ENCODE measurements around the gene CRTAC1.

CRTAC1 gene

DNA sequence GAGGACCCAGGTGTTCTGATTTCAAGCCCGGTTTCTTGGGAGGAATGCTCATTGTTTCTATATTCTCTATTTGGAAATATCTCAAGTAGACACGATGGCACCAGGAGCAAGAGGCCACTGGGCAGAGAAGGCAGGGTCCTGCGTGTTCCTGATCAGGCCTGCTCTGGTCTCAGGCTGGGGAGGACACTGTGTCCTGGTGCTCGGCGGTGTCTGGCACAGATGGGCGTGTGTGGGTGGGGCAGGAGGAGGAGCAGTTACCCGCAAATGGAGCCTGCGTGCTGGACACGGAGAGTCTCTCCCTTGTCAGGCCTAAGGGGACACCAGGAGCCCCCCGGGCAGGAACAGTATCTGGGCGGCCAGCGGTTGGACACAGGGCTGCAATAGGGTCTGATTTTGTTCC, 206.7 kb downstream of the CRTAC1 start:
- no peak overlapping the region for H3K27ac ChIP-seq
- TF ChIP-seq, protein P1, sequence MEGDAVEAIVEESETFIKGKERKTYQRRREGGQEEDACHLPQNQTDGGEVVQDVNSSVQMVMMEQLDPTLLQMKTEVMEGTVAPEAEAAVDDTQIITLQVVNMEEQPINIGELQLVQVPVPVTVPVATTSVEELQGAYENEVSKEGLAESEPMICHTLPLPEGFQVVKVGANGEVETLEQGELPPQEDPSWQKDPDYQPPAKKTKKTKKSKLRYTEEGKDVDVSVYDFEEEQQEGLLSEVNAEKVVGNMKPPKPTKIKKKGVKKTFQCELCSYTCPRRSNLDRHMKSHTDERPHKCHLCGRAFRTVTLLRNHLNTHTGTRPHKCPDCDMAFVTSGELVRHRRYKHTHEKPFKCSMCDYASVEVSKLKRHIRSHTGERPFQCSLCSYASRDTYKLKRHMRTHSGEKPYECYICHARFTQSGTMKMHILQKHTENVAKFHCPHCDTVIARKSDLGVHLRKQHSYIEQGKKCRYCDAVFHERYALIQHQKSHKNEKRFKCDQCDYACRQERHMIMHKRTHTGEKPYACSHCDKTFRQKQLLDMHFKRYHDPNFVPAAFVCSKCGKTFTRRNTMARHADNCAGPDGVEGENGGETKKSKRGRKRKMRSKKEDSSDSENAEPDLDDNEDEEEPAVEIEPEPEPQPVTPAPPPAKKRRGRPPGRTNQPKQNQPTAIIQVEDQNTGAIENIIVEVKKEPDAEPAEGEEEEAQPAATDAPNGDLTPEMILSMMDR (conservative IDR thresholded peaks at IDR 0.05): no peak

DNA sequence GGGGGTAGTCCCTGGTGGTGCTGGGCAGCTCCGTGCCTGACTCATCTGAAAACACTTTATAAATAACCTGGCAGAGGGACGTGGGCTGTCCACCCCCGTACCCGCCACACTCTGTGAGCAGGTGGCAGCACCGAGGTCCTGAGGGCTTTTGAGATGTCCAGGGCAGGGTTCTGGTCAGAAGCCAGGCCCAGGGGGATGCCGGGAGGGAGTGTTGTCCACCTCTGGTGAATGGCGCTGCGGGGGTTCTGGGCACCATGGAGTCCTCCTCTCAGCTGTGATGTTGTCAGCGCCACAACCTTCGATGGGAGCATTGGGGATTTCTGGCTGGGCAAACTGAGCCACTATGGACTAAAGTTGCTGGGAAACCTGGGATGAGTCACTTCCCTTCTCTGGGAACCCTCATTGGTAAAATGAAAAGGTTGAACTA, 208.1 kb downstream of the CRTAC1 start:
- TF ChIP-seq, protein P1 (conservative IDR thresholded peaks at IDR 0.05): no peak
- no peak overlapping the region for H3K27ac ChIP-seq

DNA sequence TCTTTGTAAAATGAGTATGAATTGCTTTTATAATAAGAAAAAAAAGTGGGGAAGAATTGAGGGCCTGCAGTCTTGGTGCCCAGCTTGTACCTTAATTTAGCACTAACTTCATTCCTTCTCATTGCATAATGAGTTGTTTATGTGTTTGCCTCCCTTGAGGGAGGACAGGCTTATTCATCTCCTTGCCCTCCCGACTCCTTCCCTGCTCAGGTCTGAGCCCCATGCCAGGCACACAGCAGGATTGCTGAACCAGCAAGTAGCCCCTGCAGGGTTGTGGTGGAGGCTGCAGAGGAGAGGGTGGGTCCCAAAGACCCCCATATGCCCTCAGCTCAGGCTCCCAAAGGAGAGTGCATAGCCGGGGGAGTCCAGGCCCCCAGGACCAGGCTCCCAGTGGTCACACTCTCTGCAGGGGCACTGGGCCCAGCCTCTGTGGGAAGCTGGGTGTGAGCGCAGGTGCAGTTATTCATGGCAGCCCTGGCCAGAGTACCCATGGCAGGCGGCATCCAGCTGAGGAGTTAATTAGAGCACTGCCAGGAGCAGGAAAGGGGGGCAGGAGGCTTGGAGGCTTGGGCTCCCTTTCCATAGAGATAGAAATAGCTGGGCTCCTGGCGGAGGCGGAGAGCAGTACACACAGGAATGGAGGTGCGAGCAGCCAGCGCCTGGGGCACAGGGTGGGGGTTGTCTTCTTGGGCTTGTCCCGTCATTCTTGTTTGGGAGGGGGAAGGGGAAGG, 208.9 kb downstream of the CRTAC1 start:
- no peak overlapping the region for H3K27ac ChIP-seq
- TF ChIP-seq, protein P1 (conservative IDR thresholded peaks at IDR 0.05): no peak

DNA sequence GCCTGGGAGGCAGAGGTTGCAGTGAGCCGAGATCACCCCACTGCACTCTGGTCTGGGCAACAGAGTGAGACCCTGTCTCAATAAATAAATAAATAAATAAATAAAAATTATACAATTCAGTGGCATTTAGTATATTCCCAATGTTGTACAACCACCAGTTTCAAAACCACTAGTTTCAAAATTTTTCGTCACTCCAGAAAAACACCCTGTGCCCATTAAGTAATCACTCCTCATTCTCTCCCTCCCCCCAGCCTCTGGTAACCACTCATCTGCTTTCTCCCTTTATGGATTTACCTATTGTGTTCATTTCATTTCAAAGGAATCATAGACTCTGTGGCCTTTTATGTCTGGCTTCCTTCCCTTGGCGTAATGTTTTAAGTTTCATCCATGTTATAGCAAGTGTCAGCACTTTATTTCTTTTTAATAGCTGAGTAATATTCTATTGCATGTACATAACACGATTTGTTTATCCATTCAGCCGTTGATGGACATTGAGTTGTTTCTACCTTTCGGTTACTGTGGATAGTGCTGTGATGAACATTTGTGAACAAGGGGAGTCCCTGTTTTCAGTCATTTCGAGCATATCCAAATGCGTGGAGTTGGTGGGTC, 210.2 kb downstream of the CRTAC1 start:
- TF ChIP-seq, protein P1 (conservative IDR thresholded peaks at IDR 0.05): no peak
- no peak overlapping the region for H3K27ac ChIP-seq

DNA sequence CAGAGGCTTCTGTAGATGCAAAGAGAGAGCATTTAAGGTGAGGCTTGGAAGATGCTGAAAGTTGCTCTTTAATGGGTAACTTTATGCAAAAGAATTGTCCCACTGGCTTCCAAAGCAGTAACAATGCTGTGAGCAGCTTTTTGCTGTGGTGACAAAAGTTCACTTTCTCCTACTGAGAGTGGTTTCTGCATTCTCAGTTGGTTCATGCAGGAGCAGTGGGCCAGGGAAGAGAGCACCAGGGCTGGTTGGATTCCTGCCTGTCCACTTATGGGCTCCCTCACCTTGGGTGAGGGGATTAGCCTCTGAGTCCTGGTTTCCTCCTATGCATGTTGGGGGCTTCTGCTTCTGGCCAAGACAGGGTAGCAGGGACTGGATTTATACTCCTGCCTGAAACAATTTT, 211.8 kb downstream of the CRTAC1 start:
- no peak overlapping the region for H3K27ac ChIP-seq
- TF ChIP-seq, protein P1 (conservative IDR thresholded peaks at IDR 0.05): no peak

DNA sequence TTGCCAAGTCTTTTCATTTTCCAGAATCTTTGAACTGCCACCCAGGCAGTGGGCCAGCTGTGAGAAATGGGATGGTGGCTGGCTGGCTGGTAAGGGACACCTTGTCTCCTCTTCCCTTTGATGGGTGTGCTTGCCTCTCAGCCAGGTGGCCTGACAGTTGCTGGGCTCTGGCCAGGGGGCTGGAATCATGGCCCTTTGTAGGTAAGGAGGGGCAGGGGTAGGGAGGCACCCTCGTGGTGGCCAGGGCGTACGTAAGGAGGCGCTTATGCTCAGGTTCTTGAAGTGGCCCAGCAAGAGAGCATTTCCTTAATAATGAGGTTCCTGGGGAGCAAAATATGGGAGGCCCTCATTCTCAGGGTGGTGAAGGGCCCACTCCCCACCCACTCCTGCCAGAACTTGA, 213.8 kb downstream of the CRTAC1 start:
- TF ChIP-seq, protein P1 (conservative IDR thresholded peaks at IDR 0.05): no peak
- H3K27ac ChIP-seq: no peak overlapping the region
